Left hindlimb (tissue), 1 donor: Measurements from ENCODE around the gene MFRP.

Experiments
- DNase-seq: peaks from one replicate; pipeline ENCODE4 v3.0.0-alpha.2; 2018

MFRP gene

DNA sequence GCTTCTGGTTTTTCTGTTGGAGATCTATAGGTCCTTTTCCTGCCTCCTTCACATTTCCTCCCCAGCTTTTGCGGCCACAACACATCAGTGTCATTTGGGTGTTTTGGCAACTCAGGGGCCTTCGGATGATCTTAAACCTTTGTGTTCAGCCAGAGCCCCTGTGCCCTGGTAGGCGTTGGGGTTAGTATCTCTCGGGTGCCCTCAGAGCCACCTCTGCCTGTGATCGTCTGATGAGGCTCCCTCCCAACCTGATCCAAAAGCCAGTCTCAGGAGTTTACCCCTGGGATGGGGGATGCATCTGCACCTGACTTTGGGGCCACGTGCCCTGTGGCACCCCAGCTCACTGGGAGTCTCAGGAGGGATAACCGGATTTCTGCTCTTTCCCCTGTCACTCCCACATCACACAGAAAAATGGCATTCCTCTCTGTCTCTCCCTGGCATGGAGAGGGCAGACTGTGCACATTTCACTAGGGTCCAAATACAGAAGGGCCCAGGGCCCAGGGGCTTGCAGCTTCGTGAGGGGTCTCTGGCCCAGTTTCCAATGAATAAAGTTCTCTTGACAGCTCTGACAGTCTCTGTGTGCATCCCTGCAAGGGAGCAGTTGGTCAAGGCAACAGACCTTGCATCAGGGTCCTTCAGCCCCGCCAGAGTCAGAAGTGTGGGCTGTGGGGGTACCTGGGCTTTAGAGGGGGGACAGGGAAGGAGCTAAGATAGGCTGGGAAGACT lies 9.6 kb downstream of the MFRP start:
- no peak for DNase-seq

GRCh38 chr11:119335655-119336543 lies 10.6 kb downstream of the MFRP start:
- DNase-seq = no peak

DNA sequence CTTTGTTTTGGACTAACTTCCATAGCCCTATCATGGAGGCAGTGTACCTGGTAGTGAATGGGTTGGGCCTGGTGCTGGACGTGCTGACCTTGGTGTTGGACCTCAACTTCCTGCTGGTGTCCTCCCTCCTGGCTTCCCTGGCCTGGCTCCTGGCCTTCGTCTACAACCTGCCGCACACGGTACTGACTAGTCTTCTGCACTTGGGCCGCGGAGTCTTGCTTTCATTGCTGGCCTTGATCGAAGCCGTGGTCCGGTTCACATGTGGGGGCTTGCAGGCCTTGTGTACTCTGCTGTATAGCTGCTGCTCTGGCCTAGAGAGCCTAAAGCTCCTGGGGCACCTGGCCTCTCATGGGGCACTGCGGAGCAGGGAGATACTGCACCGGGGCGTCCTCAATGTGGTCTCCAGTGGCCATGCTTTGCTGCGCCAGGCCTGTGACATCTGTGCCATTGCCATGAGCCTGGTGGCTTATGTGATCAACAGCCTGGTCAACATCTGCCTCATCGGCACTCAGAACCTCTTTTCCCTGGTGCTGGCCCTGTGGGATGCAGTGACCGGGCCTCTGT lies 11.3 kb downstream of the MFRP start:
- no peak for DNase-seq

GRCh38 chr11:119334174-119334930 lies 12.2 kb downstream of the MFRP start, which contains the start of gene RNF26:
Gene RNF26 (plus strand): TSS chr11:119334527. CDS start chr11:119335123, 596 bp downstream.
- peak; percentile 97 for DNase-seq

- no peak for DNase-seq
Measured at GRCh38 chr11:119332111-119332765, 14.3 kb downstream of the MFRP start.

GRCh38 chr11:119330237-119330636 lies 16.3 kb downstream of the MFRP start:
- DNase-seq = no peak

- no peak for DNase-seq
Measured at GRCh38 chr11:119329320-119329719, 17.2 kb downstream of the MFRP start.

- no peak for DNase-seq
Measured at GRCh38 chr11:119324189-119324588, 22.3 kb downstream of the MFRP start.

GRCh38 chr11:119323532-119324033 lies 22.9 kb downstream of the MFRP start:
- peak; percentile 78 for DNase-seq

- no peak for DNase-seq
Measured at GRCh38 chr11:119322921-119323531, 23.5 kb downstream of the MFRP start.

DNA sequence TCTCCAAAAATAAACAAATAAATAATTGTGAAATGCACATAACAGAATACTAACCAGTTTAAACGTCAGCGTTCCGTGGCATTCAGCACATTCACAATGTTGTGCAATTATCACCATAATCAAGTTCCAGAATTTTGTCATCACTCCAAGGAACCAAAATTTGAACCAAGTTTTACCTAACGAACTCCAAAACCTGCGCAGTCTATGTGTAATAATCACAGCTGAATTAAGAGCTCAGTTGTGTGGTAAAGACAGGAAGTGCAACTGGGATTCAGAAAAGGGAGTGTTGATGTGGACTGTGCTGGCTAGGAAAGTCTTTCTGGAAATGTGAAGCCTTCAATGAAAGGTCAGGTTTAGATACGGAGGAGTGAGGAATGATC lies 24.2 kb downstream of the MFRP start:
- DNase-seq = no peak

GRCh38 chr11:119320776-119321524 lies 25.6 kb downstream of the MFRP start:
- DNase-seq = peak; percentile 85

DNA sequence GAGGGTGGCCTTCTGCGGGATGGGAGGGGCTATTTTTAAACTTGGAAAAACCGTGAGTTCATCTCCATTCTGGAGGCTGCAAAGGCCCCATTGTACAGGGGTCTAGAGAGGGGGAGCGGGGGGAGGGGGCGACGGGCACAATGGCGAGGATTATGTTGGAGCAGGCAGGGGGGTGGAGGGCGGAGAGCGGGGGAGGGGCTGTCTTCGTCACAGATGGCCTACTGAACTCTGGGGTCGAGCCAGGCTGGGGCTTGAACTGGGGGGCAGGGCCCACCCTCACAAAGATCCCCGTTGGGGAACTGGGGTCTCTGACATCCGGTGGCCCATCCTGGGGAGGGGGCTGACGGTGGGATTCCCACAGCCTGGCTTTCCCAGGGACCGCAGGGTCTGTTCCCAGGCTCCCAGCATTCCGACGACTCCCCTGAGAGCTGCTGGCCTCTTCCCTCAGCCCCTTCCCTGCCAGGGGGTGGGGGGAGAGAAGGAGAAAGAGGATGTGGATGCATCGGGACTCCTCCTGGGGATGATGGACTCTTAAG lies 26.2 kb downstream of the MFRP start:
- peak; percentile 72 for DNase-seq

DNA sequence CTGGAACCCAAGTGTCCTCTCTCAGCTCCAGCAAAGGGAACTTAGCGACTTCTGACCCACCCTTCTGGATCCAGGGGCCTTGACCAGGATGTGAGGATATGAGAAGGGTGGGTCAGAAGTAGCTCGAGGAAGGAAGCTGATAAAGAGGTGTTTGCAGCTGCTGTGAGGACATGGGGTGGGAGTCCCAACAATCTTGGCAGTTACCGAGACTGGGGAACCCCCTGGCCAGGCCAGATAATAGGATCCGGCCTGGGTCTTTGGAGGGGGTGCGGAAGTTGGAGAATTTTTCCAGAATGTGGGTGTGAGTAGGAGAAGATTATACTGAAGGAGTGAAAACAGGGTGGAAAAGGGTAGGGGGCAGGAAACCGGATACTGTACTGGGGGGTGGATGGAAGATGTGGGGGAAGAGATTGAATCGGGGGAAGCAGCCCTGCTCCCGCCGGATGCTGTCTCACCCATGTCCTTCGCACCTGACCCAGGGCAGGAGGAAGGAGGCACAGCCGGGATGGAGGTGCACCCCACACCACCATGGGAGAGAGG lies 26.7 kb downstream of the MFRP start:
- no peak for DNase-seq

DNA sequence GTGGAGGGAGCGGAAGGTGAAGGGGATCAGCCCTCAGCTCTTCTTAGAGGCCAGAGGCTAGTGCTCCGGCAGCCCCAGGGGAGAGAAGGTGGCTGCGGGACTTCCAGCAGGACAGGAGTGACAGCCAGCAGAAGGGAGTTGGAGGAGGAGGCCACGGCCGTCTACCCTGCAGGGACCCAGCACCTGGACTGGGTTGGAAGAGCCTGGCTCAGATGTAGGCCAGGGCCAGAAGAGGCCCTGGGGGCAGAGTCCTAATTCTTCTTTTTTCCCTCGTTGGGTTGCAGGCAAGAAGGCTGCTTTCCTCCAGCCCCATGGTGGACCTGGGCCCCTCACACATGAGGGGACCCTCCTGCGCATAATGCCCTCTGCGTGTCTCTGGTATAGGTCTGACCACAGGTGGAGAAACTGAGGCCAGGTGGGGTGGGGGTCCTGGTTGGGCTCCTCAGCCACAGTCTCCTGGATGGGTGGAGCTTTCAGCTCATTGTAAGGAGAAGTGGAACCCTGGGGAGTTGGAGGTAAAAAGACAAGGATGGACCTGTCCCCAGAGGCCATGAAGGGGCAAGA lies 27.3 kb downstream of the MFRP start:
- no peak for DNase-seq

- peak; percentile 76 for DNase-seq
Measured at GRCh38 chr11:119318240-119319135, 28.0 kb downstream of the MFRP start.

DNA sequence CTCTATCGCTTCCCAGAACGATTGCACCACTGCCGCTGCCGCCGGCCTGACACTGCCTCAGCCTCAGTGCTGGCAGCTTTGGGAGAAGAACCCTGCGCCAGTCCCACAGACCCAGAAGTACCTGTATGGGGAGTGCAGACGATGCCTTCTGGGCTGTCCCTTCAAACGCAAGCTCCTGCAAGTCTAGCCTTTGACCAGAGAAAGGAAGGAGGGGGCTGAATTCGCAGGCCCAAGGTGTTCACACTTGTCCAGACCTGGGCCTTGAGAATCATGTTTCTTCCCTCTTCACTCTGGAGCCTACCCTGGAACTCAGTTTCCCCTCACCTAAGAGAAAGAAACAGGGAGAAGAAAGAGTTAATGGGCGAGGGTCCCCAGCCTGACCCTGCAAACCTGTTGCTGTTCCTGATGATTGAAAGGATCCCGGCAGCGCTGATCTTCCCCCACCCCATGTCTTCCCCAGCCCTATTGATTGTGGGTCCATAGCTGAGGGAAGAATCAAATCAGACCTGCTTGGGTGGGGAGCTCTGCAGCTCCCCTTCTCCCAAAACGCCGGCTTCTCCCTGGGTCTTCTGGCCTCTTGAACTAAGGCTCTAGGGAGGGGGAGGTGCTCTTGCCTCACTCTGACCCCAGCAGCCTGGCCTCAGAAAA lies 28.8 kb downstream of the MFRP start:
- no peak for DNase-seq
